ENCODE measurements around the gene C16orf95. TPM values are rescaled to one million over a fixed set of nuclear protein-coding genes. Genes with fewer than 3 reads are reported as not detected.

Gene C16orf95
- total and polyA plus RNA-seq, 2 donors (not counting 1 experiment from before 2014, with no cell fraction given), result 1.5 to 2.5 TPM

- CTCF ChIA-PET, result interaction anchor here (1.0 kb wide), 1 partner anchor 16 kb away, joined by 3 read pairs; no protein-coding TSS in a partner anchor
- no peaks in the 10 kb centered on the region for H3K36me3 ChIP-seq (replicated peaks in 1 of 2; ENCODE audit: control extremely low read depth in 1 of 2, control insufficient read depth in 1 of 2, extremely low read depth in 1 of 2, insufficient read depth in 2 of 2, low read length in 1 of 2)
- no peaks in the 10 kb centered on the region for H3K4me1 Mint-ChIP-seq
- TF ChIP-seq EZH2 (IDR thresholded peaks at IDR 0.05; ENCODE audit: borderline replicate concordance, insufficient read depth, low read depth, low read length, poor library complexity, severe bottlenecking), result no peak
- no peak for TF ChIP-seq CTCF (IDR thresholded peaks at IDR 0.05)
- peaks cover 0 to 6% (median 0%) of the 10 kb centered on the region in 3 donors for H3K9me3 ChIP-seq (ENCODE audit: control extremely low read depth in 1 of 3, control insufficient read depth in 2 of 3, insufficient read depth in 1 of 3, low read length in 2 of 3)
- no peaks in the 10 kb centered on the region for H4K20me1 ChIP-seq (ENCODE audit: control insufficient read depth, insufficient read depth, low read length, poor library complexity, severe bottlenecking)
- no peaks in the 10 kb centered on the region for H3K27me3 ChIP-seq (replicated peaks in 1 of 4; ENCODE audit: control extremely low read depth in 1 of 4, control insufficient read depth in 3 of 4, insufficient read depth in 4 of 4, low read length in 3 of 4)
- no peak overlapping the region for H3K4me2 ChIP-seq (replicated peaks; ENCODE audit: low read depth, low read length, poor library complexity, severe bottlenecking)
- H3K9me3 Mint-ChIP-seq (ENCODE audit: insufficient read depth), result no peaks in the 10 kb centered on the region
- POLR2A ChIA-PET, result no interaction called here
- whole genome bisulfite sequencing (ENCODE audit: insufficient coverage), result 100% methylated on average over 3 of the region's 4 CpGs
- H3K9ac ChIP-seq (ENCODE audit: low read length), result no peak overlapping the region
- intact Hi-C loops (cut with micrococcal nuclease), result no loop called here
- no peaks in the 10 kb centered on the region for H3K27me3 Mint-ChIP-seq
- H3K27ac Mint-ChIP-seq, result no peak overlapping the region
- ATAC-seq (ENCODE audit: low read depth), result no peak
- no peaks in the 10 kb centered on the region for H3K79me2 ChIP-seq (ENCODE audit: control insufficient read depth, insufficient read depth, low read length)
- no peak overlapping the region for H3K4me3 Mint-ChIP-seq
- H3K27ac ChIP-seq (ENCODE audit: low read length in 2 of 2), result no peak overlapping the region
- no peaks in the 10 kb centered on the region for H3K4me1 ChIP-seq (ENCODE audit: control insufficient read depth in 2 of 2, insufficient read depth in 2 of 2, low read length in 2 of 2)
- H3K4me3 ChIP-seq (ENCODE audit: control extremely low read depth in 1 of 5, extremely low read depth in 1 of 5, insufficient read depth in 1 of 5, low read depth in 2 of 5, low read length in 4 of 5), result no peak overlapping the region
- H2AFZ ChIP-seq (ENCODE audit: insufficient read depth, low read depth, low read length, poor library complexity, severe bottlenecking), result no peak overlapping the region
- no peak for DNase-seq
Observed at GRCh38 chr16:87308826-87309225, 8.4 kb downstream of the C16orf95 start.

GRCh38 chr16:87306516-87306915 is 10.7 kb downstream of the C16orf95 start:
- 100% methylated on average over 2 of the region's 3 CpGs for WGBS (ENCODE audit: insufficient coverage)
- H3K36me3 ChIP-seq (replicated peaks in 1 of 2; ENCODE audit: control extremely low read depth in 1 of 2, control insufficient read depth in 1 of 2, extremely low read depth in 1 of 2, insufficient read depth in 2 of 2, low read length in 1 of 2), result no peaks in the 10 kb centered on the region
- ChIA-PET CTCF (no interaction called here), POLR2A (no interaction called here)
- H3K4me3 Mint-ChIP-seq, result no peak overlapping the region
- H3K27me3 ChIP-seq (replicated peaks in 1 of 4; ENCODE audit: control extremely low read depth in 1 of 4, control insufficient read depth in 3 of 4, insufficient read depth in 4 of 4, low read length in 3 of 4), result no peaks in the 10 kb centered on the region
- H3K79me2 ChIP-seq (ENCODE audit: control insufficient read depth, insufficient read depth, low read length), result no peaks in the 10 kb centered on the region
- no peak overlapping the region for H3K9ac ChIP-seq (ENCODE audit: low read length)
- no peak for TF ChIP-seq EZH2 (IDR thresholded peaks at IDR 0.05; ENCODE audit: borderline replicate concordance, insufficient read depth, low read depth, low read length, poor library complexity, severe bottlenecking)
- TF ChIP-seq CTCF (IDR thresholded peaks at IDR 0.05), result no peak
- H4K20me1 ChIP-seq (ENCODE audit: control insufficient read depth, insufficient read depth, low read length, poor library complexity, severe bottlenecking), result no peaks in the 10 kb centered on the region
- no peak for DNase-seq
- intact Hi-C loops (cut with micrococcal nuclease), result no loop called here
- ATAC-seq (ENCODE audit: low read depth), result no peak
- no peaks in the 10 kb centered on the region for H3K9me3 Mint-ChIP-seq (ENCODE audit: insufficient read depth)
- H3K4me3 ChIP-seq (ENCODE audit: control extremely low read depth in 1 of 5, extremely low read depth in 1 of 5, insufficient read depth in 1 of 5, low read depth in 2 of 5, low read length in 4 of 5), result no peak overlapping the region
- no peaks in the 10 kb centered on the region for H3K4me1 ChIP-seq (ENCODE audit: control insufficient read depth in 2 of 2, insufficient read depth in 2 of 2, low read length in 2 of 2)
- no peak overlapping the region for H3K27ac Mint-ChIP-seq
- peaks cover 0 to 6% (median 0%) of the 10 kb centered on the region in 3 donors for H3K9me3 ChIP-seq (ENCODE audit: control extremely low read depth in 1 of 3, control insufficient read depth in 2 of 3, insufficient read depth in 1 of 3, low read length in 2 of 3)
- H3K4me2 ChIP-seq (replicated peaks; ENCODE audit: low read depth, low read length, poor library complexity, severe bottlenecking), result no peak overlapping the region
- no peak overlapping the region for H2AFZ ChIP-seq (ENCODE audit: insufficient read depth, low read depth, low read length, poor library complexity, severe bottlenecking)
- H3K4me1 Mint-ChIP-seq, result no peaks in the 10 kb centered on the region
- H3K27ac ChIP-seq (ENCODE audit: low read length in 2 of 2), result no peak overlapping the region
- no peaks in the 10 kb centered on the region for H3K27me3 Mint-ChIP-seq

Measured in B cell (primary cell).